Neural crest cell (in vitro differentiated cells): ENCODE measurements around the gene GPC6. TPM values are rescaled to one million over a fixed set of nuclear protein-coding genes. Genes with fewer than 3 reads are reported as not detected.

Source experiments
- DNase-seq: peaks from one replicate; pipeline ENCODE4 v3.0.0; 2021; ENCODE audit warnings: low read depth, mixed read lengths, low spot score
- H3K27ac Mint-ChIP-seq: one replicate; pipeline ENCODE4 v1.8.0; 2021; ENCODE audit warnings: mild to moderate bottlenecking, mixed read lengths; ENCODE audit not compliant: unreplicated experiment
- H3K27me3 Mint-ChIP-seq: 2 replicates; pipeline ENCODE4 v1.8.0; 2021; ENCODE audit warnings: low read depth, mild to moderate bottlenecking, mixed read lengths
- H3K36me3 Mint-ChIP-seq: 2 replicates; pipeline ENCODE4 v1.8.0; 2021; ENCODE audit warnings: low read depth, mild to moderate bottlenecking, mixed read lengths
- H3K4me1 Mint-ChIP-seq: 2 replicates; pipeline ENCODE4 v1.8.0; 2021; ENCODE audit warnings: mixed read lengths
- H3K4me3 Mint-ChIP-seq: one replicate; pipeline ENCODE4 v1.8.0; 2021; ENCODE audit warnings: mild to moderate bottlenecking, mixed read lengths
- H3K9me3 Mint-ChIP-seq: 2 replicates; pipeline ENCODE4 v1.8.0; 2021; ENCODE audit warnings: mixed read lengths
- CTCF ChIP-seq: fragments of 200-600 bp; sonication (generic); conservative IDR thresholded peaks from 2 replicates; pipeline ENCODE4 v1.5.0; 2021; ENCODE audit warnings: antibody characterized with exemption, mild to moderate bottlenecking
- total RNA-seq: library from RNA; stranded (reverse); gene quantifications from 2 replicates; pipeline ENCODE4 v1.2.1, GENCODE V29; 2021

Gene GPC6
- total RNA-seq, 1 donor from 2014 or later: 13.4 TPM

DNA sequence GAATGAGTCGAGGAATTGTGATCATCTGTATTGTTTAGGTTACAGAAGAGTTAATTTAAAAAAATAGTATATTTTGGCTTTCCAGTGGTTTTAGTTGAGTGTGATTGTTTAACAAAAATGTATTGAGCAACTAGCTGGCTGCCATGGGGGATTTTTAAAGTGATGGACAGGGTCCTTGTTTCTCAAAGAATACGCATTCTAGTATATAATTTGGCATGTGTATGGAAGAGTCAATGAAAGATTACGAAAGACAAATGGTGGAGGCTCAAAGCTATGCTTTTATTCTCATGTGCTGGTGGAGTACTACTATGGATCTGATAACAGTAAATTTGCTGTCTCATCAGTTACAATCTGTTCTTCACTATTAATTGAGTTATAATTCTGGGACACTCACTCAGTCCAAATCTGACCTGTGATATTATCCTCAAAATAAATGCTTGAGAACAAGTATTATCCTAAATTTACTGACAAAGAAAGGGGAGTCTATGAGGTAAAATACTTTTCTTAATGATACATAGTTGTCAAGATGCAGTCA is 240.0 kb downstream of the GPC6 start:
- Mint-ChIP-seq H3K4me3 (no peak overlapping the region), H3K27ac (no peak overlapping the region), H3K4me1 (no peaks in the 10 kb centered on the region), H3K36me3 (peaks cover 9% of the 10 kb centered on the region), H3K27me3 (no peaks in the 10 kb centered on the region), H3K9me3 (peaks cover 13% of the 10 kb centered on the region)
- no peak for TF ChIP-seq CTCF
- DNase-seq: no peak

DNA sequence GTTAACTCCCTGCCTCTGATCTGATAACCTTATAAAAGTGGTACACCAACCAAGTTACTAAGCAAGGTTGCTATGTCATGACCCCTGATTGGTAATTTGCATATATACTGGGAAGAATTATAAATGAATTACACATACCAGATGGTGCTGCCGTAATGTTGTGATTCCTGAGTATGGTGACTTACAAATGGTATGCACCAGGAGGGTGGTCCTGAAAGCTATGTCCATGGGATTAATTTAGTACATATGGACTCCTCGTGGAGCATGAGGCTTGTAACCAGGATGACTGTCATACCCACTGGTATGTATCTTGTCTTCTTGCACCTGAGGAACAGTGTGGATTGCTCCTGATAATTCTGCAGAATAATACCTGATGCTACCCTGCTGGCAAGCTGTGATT is 240.6 kb downstream of the GPC6 start:
- no peak overlapping the region for H3K4me3 Mint-ChIP-seq
- DNase-seq: no peak

DNA sequence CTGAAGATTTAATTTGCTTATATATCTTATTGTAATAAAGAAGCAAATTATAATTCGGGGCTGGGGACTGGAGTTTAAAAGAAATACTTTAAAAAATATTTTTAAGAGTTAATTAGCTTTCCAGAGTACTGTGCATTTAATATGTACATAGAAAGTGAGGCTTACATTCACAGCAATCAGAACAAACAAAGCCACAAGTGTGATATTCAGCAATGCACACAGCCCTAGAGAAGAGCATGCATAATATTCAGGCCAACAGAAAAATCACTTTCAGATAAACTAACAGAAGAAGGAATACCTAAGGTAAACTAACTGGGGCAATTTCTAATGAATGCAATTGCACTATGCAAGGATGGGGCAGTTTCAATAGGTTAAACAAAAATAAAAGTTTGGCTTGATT is 241.8 kb downstream of the GPC6 start:
- Mint-ChIP-seq H3K4me3 (no peak overlapping the region), H3K27me3 (no peaks in the 10 kb centered on the region), H3K4me1 (no peaks in the 10 kb centered on the region), H3K36me3 (peaks cover 9% of the 10 kb centered on the region), H3K9me3 (peaks cover 13% of the 10 kb centered on the region), H3K27ac (no peak overlapping the region)
- TF ChIP-seq CTCF: no peak
- DNase-seq: no peak

More for the DNA sequence above, 240.6 kb downstream of the GPC6 start:
- Mint-ChIP-seq H3K36me3 (peaks cover 9% of the 10 kb centered on the region), H3K4me1 (no peaks in the 10 kb centered on the region), H3K27me3 (no peaks in the 10 kb centered on the region), H3K27ac (no peak overlapping the region), H3K9me3 (peaks cover 13% of the 10 kb centered on the region)
- no peak for TF ChIP-seq CTCF

DNA sequence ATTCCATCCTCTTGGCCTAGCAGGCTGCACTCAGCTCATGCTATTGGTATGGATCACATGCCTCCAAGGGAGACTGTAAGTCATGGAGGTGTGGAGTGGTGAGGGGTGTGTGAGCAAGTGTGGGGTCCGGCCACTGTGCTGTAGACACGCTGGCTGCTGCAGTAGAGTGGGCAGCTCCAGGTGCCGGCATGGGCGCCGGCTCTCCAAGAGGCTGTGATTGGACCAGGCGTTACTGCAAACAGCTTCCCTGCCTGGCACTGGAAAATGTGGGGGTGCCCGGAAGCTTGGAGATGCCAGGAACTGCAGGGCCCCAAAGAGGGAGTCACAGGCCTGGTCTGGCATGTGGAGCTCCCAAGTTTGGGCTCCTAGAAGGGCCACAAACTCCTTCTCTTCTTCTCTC is 245.7 kb downstream of the GPC6 start:
- Mint-ChIP-seq H3K4me1 (no peaks in the 10 kb centered on the region), H3K27me3 (no peaks in the 10 kb centered on the region), H3K27ac (no peak overlapping the region), H3K36me3 (peaks cover 6% of the 10 kb centered on the region), H3K9me3 (peaks cover 8% of the 10 kb centered on the region), H3K4me3 (no peak overlapping the region)
- no peak for DNase-seq
- TF ChIP-seq CTCF: no peak

- Mint-ChIP-seq H3K27ac (no peak overlapping the region), H3K27me3 (no peaks in the 10 kb centered on the region), H3K4me1 (no peaks in the 10 kb centered on the region), H3K36me3 (peaks cover 6% of the 10 kb centered on the region), H3K9me3 (peaks cover 8% of the 10 kb centered on the region), H3K4me3 (no peak overlapping the region)
- no peak for TF ChIP-seq CTCF
- DNase-seq: no peak
These were observed 246.2 kb downstream of the GPC6 start for GRCh38 chr13:93472814-93473296.
